ENCODE data around the gene YY1.
A peak's percentile ranks its signal among the peaks of the same experiment; 100 is the strongest.
"Not testable (repeated sequence)": the region's sequence is repeated elsewhere in the genome, so short reads cannot be mapped to it uniquely, and the experiment has no call there.

The YY1 gene

GRCh38 chr14:100285021-100285912 is 46.3 kb downstream of the YY1 start:
- peak; percentile 78 for DNase-seq

GRCh38 chr14:100285913-100286400 is 47.0 kb downstream of the YY1 start:
- DNase-seq, result no peak

DNA sequence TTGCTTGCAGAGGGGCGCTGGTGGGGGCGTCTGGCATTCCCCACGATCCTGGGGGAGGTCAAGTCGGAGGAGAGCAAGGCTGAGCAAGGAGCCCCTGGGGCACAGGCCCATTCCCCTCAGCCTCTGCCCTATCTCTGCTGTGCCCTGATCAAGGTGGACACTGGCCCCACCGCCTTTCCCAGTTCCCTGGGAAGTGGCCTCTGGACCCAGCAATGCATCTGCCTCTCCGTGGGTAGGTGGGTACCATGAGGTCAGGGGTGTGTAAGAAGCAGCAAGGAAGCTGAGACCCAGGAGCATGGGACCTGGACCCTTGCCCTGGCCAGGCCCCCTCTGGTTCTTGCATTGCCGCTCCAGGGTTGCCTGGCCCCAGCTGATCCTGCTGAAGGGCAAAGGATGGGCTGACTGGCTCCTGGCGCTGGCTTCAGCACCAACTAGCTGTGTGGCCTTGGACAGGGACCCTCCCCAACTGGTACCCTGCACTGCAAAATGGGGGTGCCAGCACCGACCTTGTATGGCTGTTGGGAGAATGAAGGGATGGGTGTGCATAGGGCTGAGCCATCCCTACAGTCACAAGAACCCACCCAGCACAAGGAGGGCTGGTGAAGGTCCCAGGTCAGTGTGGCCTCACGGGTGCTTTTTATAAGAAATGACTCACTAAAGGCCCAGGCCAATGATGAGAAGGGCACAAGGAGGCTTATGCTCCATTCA is 47.7 kb downstream of the YY1 start:
- no peak for DNase-seq

DNA sequence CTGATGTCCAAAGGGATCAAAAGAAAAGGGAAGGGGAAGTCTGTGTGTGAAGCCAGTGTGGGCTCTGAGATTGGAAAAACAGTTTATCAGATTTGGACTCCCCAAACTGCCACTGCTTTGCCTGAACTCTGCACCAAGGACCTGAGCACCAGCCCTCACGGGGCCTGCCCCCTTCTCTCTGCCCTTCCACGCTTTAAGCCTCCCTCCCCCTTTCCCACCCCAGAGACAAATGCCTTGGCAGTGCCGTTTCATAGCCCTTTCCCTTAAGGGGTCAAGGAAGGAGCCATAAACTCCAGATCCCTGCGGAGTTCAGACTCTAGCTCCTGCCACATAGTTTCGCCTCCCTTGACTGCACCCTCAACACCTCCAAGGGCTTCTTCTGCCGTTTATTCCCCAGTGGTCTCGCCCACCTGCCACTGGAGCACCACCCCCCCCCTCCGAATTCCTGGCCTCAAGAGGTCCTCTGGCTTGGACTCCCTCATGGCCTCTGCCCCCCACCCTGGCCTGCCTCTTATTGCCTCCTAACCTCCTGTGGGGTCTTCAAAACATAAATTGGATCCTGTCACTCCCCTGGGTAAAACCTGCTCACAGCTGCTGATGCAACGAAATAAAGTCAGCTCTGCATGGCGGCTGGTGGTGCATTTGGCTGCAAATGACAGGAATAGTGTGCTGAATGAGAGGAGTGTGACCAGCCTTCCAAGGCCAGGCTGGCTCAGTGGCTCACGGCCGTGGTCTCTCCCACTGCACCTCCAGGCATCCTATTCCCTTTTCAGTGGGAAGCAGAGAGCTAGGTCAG is 48.5 kb downstream of the YY1 start:
- peak; percentile 25 for DNase-seq

- DNase-seq, result not testable (repeated sequence)
Measured at GRCh38 chr14:100287998-100288295, 49.0 kb downstream of the YY1 start.

- peak; percentile 50 for DNase-seq
Measured at GRCh38 chr14:100288382-100289185, 49.6 kb downstream of the YY1 start.

DNA sequence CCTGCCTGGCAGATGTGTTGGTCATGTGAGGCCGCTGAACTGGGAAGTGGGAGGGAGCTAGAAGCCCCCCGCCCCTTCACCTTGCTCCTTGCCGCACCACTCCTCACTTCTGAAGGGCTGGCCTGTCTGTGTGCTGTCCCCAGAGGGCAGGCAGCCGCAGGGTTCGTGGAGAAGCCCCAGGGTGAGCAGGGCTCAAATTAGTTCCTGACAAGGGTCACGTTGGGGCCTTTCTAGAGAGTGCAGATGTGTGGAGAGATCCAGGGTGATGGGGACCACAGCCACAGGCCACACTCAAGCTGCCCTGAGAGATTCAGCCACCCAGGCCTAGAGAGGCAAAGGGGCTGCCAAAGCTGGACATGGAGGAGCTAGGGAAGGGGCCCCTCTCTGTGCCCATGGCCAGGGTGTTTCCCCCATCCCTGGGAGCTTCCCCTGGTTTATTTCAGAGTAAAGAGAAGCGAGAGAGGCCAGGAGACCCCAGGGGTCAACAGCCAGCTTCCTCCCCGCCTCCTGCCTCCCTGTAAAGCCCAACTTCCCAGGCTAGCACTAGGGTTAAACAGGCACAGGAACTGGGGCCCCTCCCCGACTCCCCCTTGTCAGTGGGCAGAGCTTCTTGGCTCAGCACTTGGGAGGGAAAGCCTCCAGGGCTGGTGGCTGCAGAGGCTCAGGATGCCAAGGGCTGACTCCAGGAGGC is 51.1 kb downstream of the YY1 start:
- no peak for DNase-seq

- no peak for DNase-seq
Measured at GRCh38 chr14:100290607-100291304, 51.8 kb downstream of the YY1 start.

DNA sequence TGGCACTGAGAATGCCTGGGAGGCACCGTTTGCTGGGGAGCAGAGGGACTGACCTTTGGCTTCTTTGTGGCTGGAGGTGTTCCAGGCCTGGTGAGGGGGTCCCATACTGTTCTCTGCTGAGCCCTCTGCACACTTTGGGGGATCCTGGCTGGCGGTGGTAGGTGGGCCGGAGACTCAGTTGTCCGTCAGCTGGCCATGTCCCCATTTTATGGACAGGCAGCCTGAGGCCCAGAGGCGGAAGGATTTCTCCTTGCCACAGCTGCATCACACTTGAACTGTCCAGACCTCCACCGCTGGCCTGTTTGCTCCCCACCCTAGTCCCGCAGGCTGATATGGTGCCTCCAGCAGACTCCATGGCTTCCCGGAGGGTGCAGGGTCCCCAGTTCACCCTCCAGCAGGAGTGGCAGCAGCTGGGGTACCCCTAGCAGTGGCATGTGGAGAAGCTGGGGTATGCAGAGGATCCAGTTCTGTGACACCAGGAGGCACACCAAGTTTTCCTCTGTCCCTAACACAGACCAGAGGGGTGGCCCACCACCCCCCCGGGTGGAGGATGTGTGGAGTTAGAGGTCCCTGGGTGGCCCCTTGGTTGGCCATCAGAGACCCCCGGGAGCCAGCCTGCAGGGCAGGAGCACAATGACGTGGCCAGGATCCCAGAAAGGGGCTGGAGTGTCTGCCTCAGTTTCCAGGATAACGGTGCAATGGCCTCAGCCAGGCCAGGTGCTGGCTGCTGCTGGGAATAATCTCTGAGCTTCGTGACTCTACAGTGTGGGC is 52.5 kb downstream of the YY1 start:
- DNase-seq, result no peak

- no peak for DNase-seq
Measured at GRCh38 chr14:100292301-100292775, 53.4 kb downstream of the YY1 start.

DNA sequence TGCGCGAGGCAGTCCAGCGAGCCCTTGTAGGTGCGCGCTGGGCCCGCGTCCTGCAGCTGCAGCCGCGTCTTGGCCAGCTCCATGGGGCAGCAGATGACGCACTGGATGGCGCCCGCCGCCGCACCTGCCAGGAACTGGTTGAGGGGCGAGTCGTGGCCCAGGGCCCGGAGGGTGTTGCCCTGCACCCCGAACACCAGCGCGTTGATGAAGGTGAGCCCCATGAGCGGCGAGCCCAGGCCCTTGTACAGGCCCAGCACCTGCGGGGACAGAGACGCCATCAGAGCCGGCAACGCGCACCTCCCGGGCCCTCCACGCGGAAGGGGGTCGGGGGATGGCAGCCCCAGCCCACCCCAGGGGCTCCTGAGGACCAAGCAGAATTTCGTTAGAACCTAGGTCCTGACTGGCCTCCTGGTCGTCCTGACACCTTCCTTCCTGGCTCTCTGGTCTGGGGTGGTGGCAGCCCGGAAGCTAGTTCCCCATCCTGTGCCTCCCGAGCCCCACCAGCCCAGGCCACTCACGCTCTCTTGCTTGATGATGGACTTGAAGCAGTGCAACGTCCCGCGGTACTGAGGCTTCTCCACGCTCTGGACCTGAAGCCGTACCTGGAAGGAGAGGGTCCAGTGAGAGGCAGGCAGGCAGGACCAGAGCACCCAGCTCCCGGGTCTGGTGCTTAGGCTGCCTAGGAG is 54.0 kb downstream of the YY1 start:
- no peak for DNase-seq

- DNase-seq, result no peak
Measured at GRCh38 chr14:100293497-100294212, 54.7 kb downstream of the YY1 start.

GRCh38 chr14:100294213-100294962 is 55.4 kb downstream of the YY1 start:
- no peak for DNase-seq

DNA sequence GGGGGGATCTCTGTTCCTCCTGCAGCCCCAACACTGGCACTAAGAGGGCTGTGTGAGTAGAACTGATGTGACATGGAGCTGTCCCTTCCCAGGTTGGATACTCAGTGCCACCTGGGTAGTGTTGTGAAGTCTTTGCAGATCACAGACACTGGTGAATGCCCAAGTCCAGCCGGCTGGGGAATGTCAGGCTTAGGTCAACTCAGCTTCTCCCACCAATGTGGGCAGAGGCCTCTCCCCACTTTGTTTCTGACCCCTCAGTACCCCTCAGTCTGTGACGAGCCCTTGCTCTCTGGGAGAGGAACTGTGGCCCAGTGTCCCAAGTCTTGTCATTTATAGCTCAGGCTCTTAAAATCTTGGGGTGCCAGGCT is 56.0 kb downstream of the YY1 start:
- no peak for DNase-seq

DNA sequence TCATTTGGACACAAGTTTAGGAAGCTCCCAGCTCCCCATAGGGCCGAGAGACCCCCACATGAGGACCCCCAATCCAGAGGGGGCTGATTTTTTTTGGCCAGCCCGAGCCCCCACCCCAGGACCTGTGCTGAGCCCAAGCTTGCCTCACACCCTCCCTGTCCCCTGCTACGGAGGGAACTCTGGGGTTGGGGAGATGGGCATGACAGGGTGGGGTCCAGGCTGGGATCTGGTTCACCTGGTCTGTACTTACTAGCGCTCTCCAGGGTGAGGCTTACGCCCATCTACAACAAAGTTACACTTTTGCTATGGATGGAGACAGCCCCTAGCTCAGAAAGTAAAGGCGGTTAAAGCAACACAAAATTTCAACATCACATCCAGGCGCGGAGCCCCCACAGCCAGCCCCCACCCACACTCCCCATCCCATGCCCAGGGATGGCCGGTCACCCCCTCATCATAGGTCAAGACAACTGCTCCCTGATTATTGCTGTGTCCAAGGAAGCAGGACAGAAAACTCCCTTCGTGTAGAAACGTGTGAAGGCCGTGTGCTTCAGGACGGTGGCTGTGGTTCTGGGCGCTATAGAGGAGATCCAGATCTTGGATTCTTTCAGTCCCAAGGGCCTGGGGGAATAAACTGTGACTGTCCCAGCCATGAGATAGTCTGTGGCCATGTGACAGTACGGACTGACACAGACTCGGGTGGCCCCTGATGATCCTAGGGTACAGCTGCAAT is 56.6 kb downstream of the YY1 start:
- DNase-seq, result no peak

GRCh38 chr14:100296106-100296651 is 57.2 kb downstream of the YY1 start:
- no peak for DNase-seq

GRCh38 chr14:100296729-100297128 is 57.8 kb downstream of the YY1 start:
- DNase-seq, result not testable (repeated sequence)

Measured in NCI-H2171 (cell line).